Smooth muscle cell (in vitro differentiated cells): ENCODE data around the gene RNF186. TPM values are rescaled to one million over a fixed set of nuclear protein-coding genes. Genes with fewer than 3 reads are reported as not detected.

Experiments used
- DNase-seq: peaks from one replicate; lab custom pipeline; 2025; ENCODE audit not compliant: unreplicated experiment; lab: John Stamatoyannopoulos, UW
- H2AFZ ChIP-seq: fragments of 200-600 bp; sonication (generic); 2 replicates; pipeline ENCODE4 v1.6.0; 2016; ENCODE audit warnings: antibody characterized with exemption, low read depth, mild to moderate bottlenecking
- H3F3A ChIP-seq: fragments of 200-600 bp; sonication (generic); 2 replicates; pipeline ENCODE4 v1.6.0; 2017; ENCODE audit warnings: antibody characterized with exemption, low read depth
- H3K27ac ChIP-seq: fragments of 200-600 bp; sonication (generic); 2 replicates; pipeline ENCODE4 v1.5.1; 2016; ENCODE audit warnings: low read depth, mild to moderate bottlenecking
- H3K27me3 ChIP-seq: fragments of 200-600 bp; sonication (generic); 2 replicates; pipeline ENCODE4 v1.6.1; 2016; ENCODE audit warnings: low read depth, mild to moderate bottlenecking
- H3K36me3 ChIP-seq: fragments of 200-600 bp; sonication (generic); 2 replicates; pipeline ENCODE4 v1.5.1; 2016; ENCODE audit warnings: low read depth
- H3K4me1 ChIP-seq: fragments of 200-600 bp; sonication (generic); 2 replicates; pipeline ENCODE4 v1.5.1; 2016; ENCODE audit warnings: low read depth
- H3K4me2 ChIP-seq: fragments of 200-600 bp; sonication (generic); 2 replicates; pipeline ENCODE4 v1.6.0; 2016; ENCODE audit warnings: mild to moderate bottlenecking
- H3K4me3 ChIP-seq: fragments of 200-600 bp; sonication (generic); 2 replicates; pipeline ENCODE4 v1.5.1; 2016; ENCODE audit warnings: mild to moderate bottlenecking
- H3K79me2 ChIP-seq: fragments of 200-600 bp; sonication (generic); 2 replicates; pipeline ENCODE4 v1.6.0; 2016; ENCODE audit warnings: low read depth, mild to moderate bottlenecking
- H3K9ac ChIP-seq: fragments of 200-600 bp; sonication (generic); 2 replicates; pipeline ENCODE4 v1.6.0; 2016; ENCODE audit warnings: low read depth
- H3K9me3 ChIP-seq: fragments of 200-600 bp; sonication (generic); replicated peaks from 2 replicates; pipeline ENCODE4 v1.5.1; 2016; ENCODE audit warnings: low read depth
- H4K20me1 ChIP-seq: fragments of 200-600 bp; sonication (generic); 2 replicates; pipeline ENCODE4 v1.6.0; 2016; ENCODE audit warnings: low read depth
- WGBS: methylation state at CpG from one replicate; pipeline ENCODE4 v1.1.7; 2016; ENCODE audit warnings: low lambda C conversion rate; 5-methylcytosine and 5-hydroxymethylcytosine counted together
- polyA plus RNA-seq: library from polyadenylated mRNA; unstranded; fragments of >200 nt; fragmentation: Nextera tagmentation; extraction: Ambion mirVana; gene quantifications from 2 replicates; pipeline ENCODE4 v1.2.1, GENCODE V29; 2016
- total RNA-seq: library from RNA; depleted of rRNA; stranded (reverse); fragments of >200 nt; gene quantifications from 2 replicates; pipeline ENCODE4 v1.2.3, GENCODE V29; 2014
- TF ChIP-seq, protein P1 (sequence below): fragments of 200-600 bp; sonication (generic); IDR thresholded peaks from 2 replicates; pipeline ENCODE4 v1.5.1; 2017; ENCODE audit warnings: borderline replicate concordance, mild to moderate bottlenecking, antibody characterized with exemption; ENCODE audit not compliant: insufficient read depth, poor library complexity, severe bottlenecking

The RNF186 gene
- total and polyA plus RNA-seq, 2 experiments from 2014 or later, result not detected

DNA sequence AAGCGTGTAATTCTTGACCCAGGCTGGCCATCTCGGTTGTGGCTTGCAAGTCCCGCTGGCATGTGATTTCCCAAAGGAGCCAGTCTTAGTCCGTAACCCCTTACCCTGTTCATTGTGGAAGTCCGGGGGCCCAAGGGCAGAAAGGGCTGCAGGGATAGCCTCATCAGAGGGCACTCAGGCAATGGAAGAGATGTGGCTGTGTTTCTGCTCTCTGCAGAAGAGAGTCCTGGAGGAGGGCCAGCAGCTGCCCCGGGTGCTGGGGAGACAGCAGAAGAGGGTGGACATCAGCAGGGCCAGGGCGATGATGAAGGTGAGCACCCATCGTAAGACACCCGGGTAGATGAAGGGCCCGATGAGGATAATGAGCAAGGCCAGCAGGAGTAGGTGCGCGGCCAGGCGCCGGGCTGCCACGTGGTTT is 830 bp downstream of the RNF186 start:
- Histone ChIP-seq H3K27ac (no peak overlapping the region), H3K36me3 (no peaks in the 10 kb centered on the region), H4K20me1 (no peaks in the 10 kb centered on the region), H3K79me2 (no peaks in the 10 kb centered on the region), H3K9me3 (no peaks in the 10 kb centered on the region), H3F3A (no peaks in the 10 kb centered on the region), H3K4me1 (no peaks in the 10 kb centered on the region), H3K9ac (no peak overlapping the region), H3K27me3 (no peaks in the 10 kb centered on the region), H3K4me3 (no peak overlapping the region), H2AFZ (no peak overlapping the region), H3K4me2 (no peak overlapping the region)
- WGBS, result 96% methylated on average over 15 of the region's 15 CpGs
- TF ChIP-seq, protein P1, sequence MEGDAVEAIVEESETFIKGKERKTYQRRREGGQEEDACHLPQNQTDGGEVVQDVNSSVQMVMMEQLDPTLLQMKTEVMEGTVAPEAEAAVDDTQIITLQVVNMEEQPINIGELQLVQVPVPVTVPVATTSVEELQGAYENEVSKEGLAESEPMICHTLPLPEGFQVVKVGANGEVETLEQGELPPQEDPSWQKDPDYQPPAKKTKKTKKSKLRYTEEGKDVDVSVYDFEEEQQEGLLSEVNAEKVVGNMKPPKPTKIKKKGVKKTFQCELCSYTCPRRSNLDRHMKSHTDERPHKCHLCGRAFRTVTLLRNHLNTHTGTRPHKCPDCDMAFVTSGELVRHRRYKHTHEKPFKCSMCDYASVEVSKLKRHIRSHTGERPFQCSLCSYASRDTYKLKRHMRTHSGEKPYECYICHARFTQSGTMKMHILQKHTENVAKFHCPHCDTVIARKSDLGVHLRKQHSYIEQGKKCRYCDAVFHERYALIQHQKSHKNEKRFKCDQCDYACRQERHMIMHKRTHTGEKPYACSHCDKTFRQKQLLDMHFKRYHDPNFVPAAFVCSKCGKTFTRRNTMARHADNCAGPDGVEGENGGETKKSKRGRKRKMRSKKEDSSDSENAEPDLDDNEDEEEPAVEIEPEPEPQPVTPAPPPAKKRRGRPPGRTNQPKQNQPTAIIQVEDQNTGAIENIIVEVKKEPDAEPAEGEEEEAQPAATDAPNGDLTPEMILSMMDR, result no peak
- no peak for DNase-seq

DNA sequence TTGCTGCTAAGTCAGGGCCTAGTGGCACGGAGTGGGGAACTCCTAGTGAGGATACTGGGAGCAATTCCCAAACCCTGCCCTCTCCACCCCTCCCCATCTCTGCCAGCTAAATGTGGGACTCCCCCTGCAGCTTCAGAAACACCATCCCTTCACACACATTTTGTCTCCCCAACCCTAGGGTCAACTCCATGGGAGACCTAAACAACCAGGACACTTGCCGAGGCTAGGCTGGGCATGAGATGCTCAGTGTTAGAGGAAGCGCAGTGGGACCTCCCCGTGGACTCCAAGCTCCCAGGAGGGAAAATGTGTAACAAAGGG is 1.5 kb downstream of the RNF186 start:
- no peak for DNase-seq
- no peaks in the 10 kb centered on the region for H3K79me2 ChIP-seq
- H3K27ac ChIP-seq, result no peak overlapping the region
- no peak overlapping the region for H2AFZ ChIP-seq
- no peaks in the 10 kb centered on the region for H3F3A ChIP-seq
- no peaks in the 10 kb centered on the region for H3K4me1 ChIP-seq
- no peak overlapping the region for H3K9ac ChIP-seq
- no peaks in the 10 kb centered on the region for H3K27me3 ChIP-seq
- WGBS, result 90% methylated on average over 4 of the region's 4 CpGs
- H3K4me3 ChIP-seq, result no peak overlapping the region
- no peak overlapping the region for H3K4me2 ChIP-seq
- H4K20me1 ChIP-seq, result no peaks in the 10 kb centered on the region
- H3K36me3 ChIP-seq, result no peaks in the 10 kb centered on the region
- H3K9me3 ChIP-seq, result no peaks in the 10 kb centered on the region
- TF ChIP-seq, protein P1, result no peak

DNA sequence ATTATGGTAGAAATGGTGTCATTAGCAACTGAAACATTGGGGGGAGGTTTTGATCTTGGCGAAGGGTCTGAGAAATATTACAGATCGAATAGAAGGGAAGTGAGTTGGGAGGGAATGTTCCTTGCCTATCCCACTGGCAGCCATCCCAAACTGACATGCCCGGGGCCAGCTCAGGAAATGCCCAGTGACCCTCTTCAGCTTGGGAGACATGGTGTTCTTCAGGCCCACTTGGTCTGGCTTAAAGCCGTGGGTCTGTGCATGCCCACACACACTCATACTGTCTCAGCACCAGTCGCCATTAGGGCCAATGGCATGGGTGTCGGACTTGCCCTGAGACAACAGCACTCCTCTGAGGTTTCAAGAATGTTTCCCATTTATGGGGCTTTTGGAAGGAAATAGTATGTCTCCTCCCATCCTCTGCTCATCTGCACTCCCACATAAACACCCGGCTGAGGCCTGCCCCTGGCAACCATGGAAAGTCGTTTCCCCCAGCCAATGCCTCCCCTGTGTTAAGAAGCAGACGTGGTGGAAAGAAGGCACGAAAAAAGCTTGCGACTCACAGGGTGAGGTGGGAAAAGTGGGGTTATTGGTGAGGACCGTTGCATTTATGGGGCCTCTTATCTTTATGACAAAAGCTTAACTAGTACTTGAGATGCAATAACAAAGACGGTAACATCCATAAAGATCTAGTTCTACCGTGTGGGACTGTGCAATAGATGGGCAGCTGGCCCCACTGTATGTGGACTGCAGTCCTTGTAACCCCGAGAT is 2.0 kb downstream of the RNF186 start:
- Histone ChIP-seq H3F3A (no peaks in the 10 kb centered on the region), H3K9me3 (no peaks in the 10 kb centered on the region), H3K27me3 (no peaks in the 10 kb centered on the region), H3K4me2 (no peak overlapping the region), H4K20me1 (no peaks in the 10 kb centered on the region), H2AFZ (no peak overlapping the region), H3K79me2 (no peaks in the 10 kb centered on the region), H3K36me3 (no peaks in the 10 kb centered on the region), H3K4me3 (no peak overlapping the region), H3K9ac (no peak overlapping the region), H3K4me1 (no peaks in the 10 kb centered on the region), H3K27ac (no peak overlapping the region)
- DNase-seq, result no peak
- TF ChIP-seq, protein P1, result no peak
- WGBS, result 61% methylated on average over 15 of the region's 15 CpGs
